Measurements from ENCODE around the gene GINS2. TPM values are rescaled to one million over a fixed set of nuclear protein-coding genes. Genes with fewer than 3 reads are reported as not detected.

The GINS2 gene
- total RNA-seq, 1 experiment from 2014 or later, result 52.7 TPM

DNA sequence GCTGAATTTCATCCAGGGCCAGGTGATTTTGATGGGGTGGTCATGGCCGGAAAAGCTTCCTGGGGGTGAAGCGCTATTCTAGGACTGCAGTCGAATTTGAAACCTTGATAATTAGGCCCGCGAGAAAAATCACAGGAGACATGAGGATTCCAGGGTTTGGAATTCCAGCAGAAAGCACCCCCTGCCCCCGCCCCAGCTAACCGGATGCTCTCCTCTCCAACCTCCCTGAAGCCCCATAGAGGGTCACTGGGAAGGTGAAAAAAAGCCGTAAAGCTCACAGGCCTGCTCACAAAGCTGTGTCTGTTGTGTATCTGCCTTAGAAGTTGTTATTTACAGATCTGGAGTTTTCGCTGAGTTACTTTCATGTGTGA lies 1.2 kb upstream of the GINS2 start:
- no peak overlapping the region for H3K4me2 ChIP-seq (ENCODE audit: insufficient read depth, insufficient read length, low read length)
- Mint-ChIP-seq H3K4me3 (peak overlapping the region in 1 of 2 experiments; percentile 55; a peak in 1 of 5 replicates), H3K27ac (no peak overlapping the region)

More for the DNA sequence above, 1.2 kb upstream of the GINS2 start:
- no peaks in the 10 kb centered on the region for H3K79me1 ChIP-seq (ENCODE audit: insufficient read depth, low read depth, low read length, poor library complexity, severe bottlenecking)
- H4K20me1 ChIP-seq (ENCODE audit: control insufficient read depth, insufficient read depth, insufficient read length), result no peaks in the 10 kb centered on the region
- no peaks in the 10 kb centered on the region for H3K9me3 Mint-ChIP-seq
- H3K4me1 ChIP-seq (ENCODE audit: insufficient read depth, low read length), result no peaks in the 10 kb centered on the region; the same call in 1 of the 2 replicates
- no peak overlapping the region for H2AK5ac ChIP-seq (ENCODE audit: insufficient read length, low read length)
- H3K23me2 ChIP-seq (ENCODE audit: insufficient read length, low read depth, low read length, poor library complexity, severe bottlenecking), result no peaks in the 10 kb centered on the region
- H3K18ac ChIP-seq (ENCODE audit: insufficient read length, low read depth, low read length), result no peak overlapping the region
- H3K4me1 Mint-ChIP-seq, result peaks cover 10 to 25% of the 10 kb centered on the region in 2 experiments
- H3K27ac ChIP-seq (ENCODE audit: insufficient read length, low read depth, low read length), result no peak overlapping the region
- no peak overlapping the region for H3K14ac ChIP-seq (ENCODE audit: insufficient read depth, low read length)
- WGBS (ENCODE audit: extremely low coverage, insufficient read length, low lambda C conversion rate), result no CpG with 5 or more reads among the region's 9 CpGs
- H2BK15ac ChIP-seq (ENCODE audit: low read depth, low read length), result no peak overlapping the region
- H2BK12ac ChIP-seq (ENCODE audit: insufficient read length, low read depth, low read length), result no peak overlapping the region
- no peak for DNase-seq
- H3K27me3 ChIP-seq (ENCODE audit: insufficient read depth, low read length), result no peaks in the 10 kb centered on the region
- no peak overlapping the region for H4K91ac ChIP-seq (ENCODE audit: insufficient read length, low read depth, low read length)
- no peak overlapping the region for H2BK20ac ChIP-seq (ENCODE audit: low read depth, low read length, poor library complexity, severe bottlenecking)
- no peak overlapping the region for H2AFZ ChIP-seq (ENCODE audit: low read length)
- H3K9ac ChIP-seq (ENCODE audit: extremely low read depth, insufficient read length, low read length), result no peak overlapping the region
- peaks cover 25% of the 10 kb centered on the region for H3K27me3 Mint-ChIP-seq (ENCODE audit: low read depth)
- H3K56ac ChIP-seq (ENCODE audit: insufficient read length, low read depth, low read length), result no peak overlapping the region
- H3K23ac ChIP-seq (ENCODE audit: insufficient read length, low read depth, low read length), result no peak overlapping the region
- no peaks in the 10 kb centered on the region; the same call in 1 of the 2 replicates for H3K79me2 ChIP-seq (ENCODE audit: insufficient read depth, low read length)
- no peak overlapping the region for H4K8ac ChIP-seq (replicated peaks; ENCODE audit: insufficient read length, low read depth, low read length)
- no peak overlapping the region for H3K4ac ChIP-seq (ENCODE audit: low read depth, low read length)
- H3T11ph ChIP-seq (ENCODE audit: low read length), result no peak overlapping the region
- H2BK120ac ChIP-seq (ENCODE audit: low read depth, low read length, poor library complexity, severe bottlenecking), result no peak overlapping the region
- TF ChIP-seq, protein P1, sequence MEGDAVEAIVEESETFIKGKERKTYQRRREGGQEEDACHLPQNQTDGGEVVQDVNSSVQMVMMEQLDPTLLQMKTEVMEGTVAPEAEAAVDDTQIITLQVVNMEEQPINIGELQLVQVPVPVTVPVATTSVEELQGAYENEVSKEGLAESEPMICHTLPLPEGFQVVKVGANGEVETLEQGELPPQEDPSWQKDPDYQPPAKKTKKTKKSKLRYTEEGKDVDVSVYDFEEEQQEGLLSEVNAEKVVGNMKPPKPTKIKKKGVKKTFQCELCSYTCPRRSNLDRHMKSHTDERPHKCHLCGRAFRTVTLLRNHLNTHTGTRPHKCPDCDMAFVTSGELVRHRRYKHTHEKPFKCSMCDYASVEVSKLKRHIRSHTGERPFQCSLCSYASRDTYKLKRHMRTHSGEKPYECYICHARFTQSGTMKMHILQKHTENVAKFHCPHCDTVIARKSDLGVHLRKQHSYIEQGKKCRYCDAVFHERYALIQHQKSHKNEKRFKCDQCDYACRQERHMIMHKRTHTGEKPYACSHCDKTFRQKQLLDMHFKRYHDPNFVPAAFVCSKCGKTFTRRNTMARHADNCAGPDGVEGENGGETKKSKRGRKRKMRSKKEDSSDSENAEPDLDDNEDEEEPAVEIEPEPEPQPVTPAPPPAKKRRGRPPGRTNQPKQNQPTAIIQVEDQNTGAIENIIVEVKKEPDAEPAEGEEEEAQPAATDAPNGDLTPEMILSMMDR (conservative IDR thresholded peaks at IDR 0.05), result no peak
- H3K36me3 Mint-ChIP-seq (ENCODE audit: insufficient read depth in 1 of 3, low read depth in 3 of 3), result peaks cover 3 to 21% (median 20%) of the 10 kb centered on the region in 3 experiments; a peak in 6 of 7 replicates
- no peaks in the 10 kb centered on the region for H3K9me3 ChIP-seq (ENCODE audit: control insufficient read depth, low read depth, low read length)
- no peak overlapping the region for H2BK5ac ChIP-seq (ENCODE audit: insufficient read length, low read length)
- H4K5ac ChIP-seq (ENCODE audit: insufficient read length, low read depth, low read length), result no peak overlapping the region
